IMR-90 (cell line): Measurements from ENCODE around the gene KDM3A. TPM values are rescaled to one million over a fixed set of nuclear protein-coding genes. Genes with fewer than 3 reads are reported as not detected.

Experiments used
- ATAC-seq: fragments of 200-7000 bp; cut with Tn5 transposase; 2 replicates; pipeline ENCODE4 v1.9.1; 2020; ENCODE audit warnings: low read depth, mild to moderate bottlenecking, moderate library complexity
- BruUV-seq: library from RNA; stranded (reverse); fragments of 400-500 nt; replicated peaks from 2 replicates; lab custom pipeline; 2021; lab: Mats Ljungman, UMichigan
- CTCF ChIA-PET: fragments of 300-600 bp; formaldehyde crosslinking; extraction: SDS; loops from one replicate; lab custom pipeline; 2021; ENCODE audit warnings: antibody characterized with exemption; lab: Yijun Ruan, JAX
- POLR2A ChIA-PET: fragments of 300-600 bp; sonication (Branson Sonifier 250); formaldehyde crosslinking; loops from one replicate; lab custom pipeline; 2022; ENCODE audit warnings: antibody characterized with exemption; ENCODE audit not compliant: unreplicated experiment; lab: Charles Lee
- DNase-seq: peaks from one replicate; pipeline ENCODE4 v3.0.0; 2013
- H2AFZ ChIP-seq: replicated peaks from 2 replicates; pipeline ENCODE3; 2013; ENCODE audit warnings: low read length, mild to moderate bottlenecking; ENCODE audit not compliant: poor library complexity
- H2AK5ac ChIP-seq: 2 replicates; pipeline ENCODE4 v1.6.1; 2013; ENCODE audit warnings: low read depth, low read length, inconsistent platforms
- H2AK9ac ChIP-seq: replicated peaks from 2 replicates; pipeline ENCODE3; 2013; ENCODE audit warnings: mild to moderate bottlenecking, low read depth, low read length, moderate library complexity; ENCODE audit not compliant: poor library complexity
- H2BK120ac ChIP-seq: 2 replicates; pipeline ENCODE4 v1.6.1; 2013; ENCODE audit warnings: low read depth, low read length, inconsistent platforms
- H2BK15ac ChIP-seq: 3 replicates; pipeline ENCODE4 v1.6.1; 2013; ENCODE audit warnings: low read depth, low read length, inconsistent platforms
- H2BK20ac ChIP-seq: 2 replicates; pipeline ENCODE4 v1.6.1; 2013; ENCODE audit warnings: low read depth, mild to moderate bottlenecking, inconsistent platforms, low read length, moderate library complexity
- H2BK5ac ChIP-seq: 2 replicates; pipeline ENCODE4 v1.6.1; 2013; ENCODE audit warnings: mild to moderate bottlenecking, low read depth, low read length, inconsistent platforms; ENCODE audit not compliant: poor library complexity, severe bottlenecking
- H3K14ac ChIP-seq: replicated peaks from 2 replicates; pipeline ENCODE4 v1.6.1; 2013; ENCODE audit warnings: low read depth, low read length, inconsistent platforms
- H3K18ac ChIP-seq: 2 replicates; pipeline ENCODE4 v1.6.1; 2013; ENCODE audit warnings: low read depth, low read length, control low read depth
- H3K23ac ChIP-seq: 2 replicates; pipeline ENCODE4 v1.6.1; 2013; ENCODE audit warnings: low read depth, low read length, inconsistent platforms
- H3K27ac ChIP-seq: 2 replicates; pipeline ENCODE4 v1.5.1; 2013; ENCODE audit warnings: mild to moderate bottlenecking, control low read depth, low read length; ENCODE audit not compliant: insufficient read depth
- H3K27me3 ChIP-seq: 2 replicates; pipeline ENCODE4 v1.6.1; 2013; ENCODE audit warnings: low read length; ENCODE audit not compliant: control insufficient read depth, insufficient read depth
- H3K36me3 ChIP-seq: 2 replicates; pipeline ENCODE4 v1.6.1; 2013; ENCODE audit warnings: low read length, mixed read lengths; ENCODE audit not compliant: control insufficient read depth, insufficient read depth
- H3K4ac ChIP-seq: 2 replicates; pipeline ENCODE4 v1.6.1; 2013; ENCODE audit warnings: low read depth, low read length, inconsistent platforms
- H3K4me1 ChIP-seq: 2 replicates; pipeline ENCODE4 v1.6.1; 2013; ENCODE audit warnings: low read length, mixed read lengths; ENCODE audit not compliant: control insufficient read depth, insufficient read depth
- H3K4me2 ChIP-seq: 2 replicates; pipeline ENCODE4 v1.6.1; 2013; ENCODE audit warnings: low read depth, mild to moderate bottlenecking, control low read depth, low read length, moderate library complexity
- H3K4me3 ChIP-seq: 2 replicates; pipeline ENCODE4 v1.5.1; 2013; ENCODE audit warnings: low read depth, mild to moderate bottlenecking, control low read depth, low read length, moderate library complexity; ENCODE audit not compliant: insufficient read depth
- H3K56ac ChIP-seq: 2 replicates; pipeline ENCODE4 v1.6.1; 2013; ENCODE audit warnings: low read length, inconsistent platforms; ENCODE audit not compliant: insufficient read depth; ENCODE audit errors: extremely low read depth
- H3K79me1 ChIP-seq, 2 experiments: 2 replicates each; pipeline ENCODE4 v1.6.1; 2013; ENCODE audit warnings: low read length in 2 of 2, inconsistent platforms in 1 of 2, low read depth in 1 of 2
- H3K9ac ChIP-seq: 2 replicates; pipeline ENCODE4 v1.6.1; 2013; ENCODE audit warnings: low read depth, low read length, control low read depth
- H3K9me1 ChIP-seq: 2 replicates; pipeline ENCODE4 v1.6.1; 2013; ENCODE audit warnings: low read length, inconsistent platforms; ENCODE audit not compliant: insufficient read depth
- H3K9me3 ChIP-seq: 2 replicates; pipeline ENCODE4 v1.6.1; 2013; ENCODE audit warnings: low read length; ENCODE audit not compliant: control insufficient read depth, insufficient read depth
- H4K20me1 ChIP-seq: 2 replicates; pipeline ENCODE4 v1.6.1; 2013; ENCODE audit warnings: low read length, inconsistent platforms; ENCODE audit not compliant: insufficient read depth
- H4K5ac ChIP-seq: 2 replicates; pipeline ENCODE4 v1.6.1; 2013; ENCODE audit warnings: mild to moderate bottlenecking, low read depth, low read length, control low read depth
- H4K8ac ChIP-seq, 2 experiments: 2 replicates each; pipeline ENCODE4 v1.6.1; 2013; ENCODE audit warnings: low read depth in 2 of 2, low read length in 2 of 2, control low read depth in 1 of 2, inconsistent platforms in 1 of 2
- H4K91ac ChIP-seq: 2 replicates; pipeline ENCODE4 v1.6.1; 2013; ENCODE audit warnings: low read depth, low read length, inconsistent platforms; ENCODE audit not compliant: insufficient read depth
- POLR2A ChIP-seq: IDR thresholded peaks from 2 replicates; pipeline ENCODE4 v1.6.1; 2012; ENCODE audit warnings: mild to moderate bottlenecking, low read depth, low read length
- WGBS, 2 experiments: methylation state at CpG; one replicate each; pipeline versions ENCODE4 v1.1.5 to v1.1.7; 2013; ENCODE audit warnings: missing lambda C conversion rate in 2 of 2; ENCODE audit not compliant: insufficient read length in 1 of 2; ENCODE audit errors: extremely low coverage in 2 of 2; 5-methylcytosine and 5-hydroxymethylcytosine counted together
- dilution Hi-C: fragments of 300-500 bp; cut with HindIII; formaldehyde crosslinking; loops from one replicate; pipeline ENCODE4 v1.14.3; 2018; ENCODE audit warnings: low sequenced_read_pairs; ENCODE audit not compliant: unreplicated experiment
- in situ Hi-C: fragments of 300-500 bp; cut with MboI; formaldehyde crosslinking; loops from 3 replicates; pipeline ENCODE4 v1.14.3; 2019; ENCODE audit warnings: low sequenced_read_pairs, inconsistent platforms, mixed read lengths
- intact Hi-C: fragments of 100-400 bp; cut with micrococcal nuclease; formaldehyde crosslinking; loops from 2 replicates; pipeline ENCODE4 v1.10.0; 2022
- polyA plus RNA-seq, 3 experiments: library from polyadenylated mRNA; depleted of rRNA; stranded (reverse); fragments of >200 nt; gene quantifications; 2 replicates each; pipeline ENCODE4 v1.2.3, GENCODE V29; 2012; ENCODE audit warnings: low replicate concordance in 1 of 3
- total RNA-seq: library from RNA; depleted of rRNA; stranded (reverse); fragments of >200 nt; gene quantifications from 2 replicates; pipeline ENCODE4 v1.2.3, GENCODE V29; 2012

Gene KDM3A
- total and polyA plus RNA-seq, 2 of the 4 experiments (the other 2 are of a cell fraction), result 24.8 to 33.3 TPM

DNA sequence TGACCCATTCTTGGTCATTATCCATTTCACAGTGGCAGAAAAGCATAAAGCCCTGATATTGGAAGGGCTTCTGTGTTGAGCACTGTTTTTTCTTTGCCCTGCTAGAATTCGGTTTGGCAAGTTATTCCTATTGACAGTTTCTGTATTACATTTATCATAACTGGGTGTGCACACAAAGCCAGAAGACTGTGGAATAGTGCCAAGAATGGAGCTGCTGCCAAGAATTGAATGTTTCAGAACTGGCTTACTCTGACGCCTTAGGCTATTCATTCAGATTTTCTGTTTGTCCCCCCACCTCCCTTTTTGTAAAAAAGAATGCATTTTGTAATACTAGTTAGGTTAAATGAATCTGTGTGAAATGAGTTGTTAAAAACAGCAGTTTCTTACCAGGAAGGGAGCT is 12.7 kb downstream of the KDM3A start:
- no peaks in the 10 kb centered on the region for H3K9me3 ChIP-seq
- intact Hi-C loops (no loop called here), in situ Hi-C loops (no loop called here), dilution Hi-C loops (no loop called here)
- no peaks in the 10 kb centered on the region for H3K4me1 ChIP-seq
- BruUV-seq, result no TSS peak
- H3K4me2 ChIP-seq, result no peak overlapping the region
- H3K4me3 ChIP-seq, result no peak overlapping the region
- no peak overlapping the region for H2BK20ac ChIP-seq
- no peak overlapping the region for H4K5ac ChIP-seq
- CTCF ChIA-PET, result no interaction called here
- H3K56ac ChIP-seq, result no peak overlapping the region
- no peak overlapping the region for H3K23ac ChIP-seq
- H3K79me1 ChIP-seq, result peaks cover 27 to 42% of the 10 kb centered on the region in 2 experiments
- no peak overlapping the region for H3K27ac ChIP-seq
- no peak overlapping the region for H2AK9ac ChIP-seq
- H3K14ac ChIP-seq, result no peak overlapping the region
- H3K4ac ChIP-seq, result no peak overlapping the region
- no peak overlapping the region for H2AK5ac ChIP-seq
- whole genome bisulfite sequencing, 2 experiments, result no CpG with 5 or more reads among the region's 2 CpGs
- peaks cover 26% of the 10 kb centered on the region for H4K20me1 ChIP-seq
- POLR2A ChIA-PET, result no interaction called here
- no peak overlapping the region for H3K9ac ChIP-seq
- H3K27me3 ChIP-seq, result no peaks in the 10 kb centered on the region
- H2BK120ac ChIP-seq, result no peak overlapping the region
- H4K91ac ChIP-seq, result no peak overlapping the region
- peaks cover 3% of the 10 kb centered on the region; the same call in 1 of the 2 replicates for H3K9me1 ChIP-seq
- H3K18ac ChIP-seq, result no peak overlapping the region
- peaks cover 49% of the 10 kb centered on the region for H3K36me3 ChIP-seq
- ATAC-seq (peak; percentile 61), DNase-seq (peak; percentile 57)
- H2AFZ ChIP-seq, result no peak overlapping the region
- H2BK15ac ChIP-seq, result no peak overlapping the region
- H4K8ac ChIP-seq, result no peak overlapping the region
- H2BK5ac ChIP-seq, result no peak overlapping the region
- TF ChIP-seq POLR2A, result no peak
